Osteoblast (primary cell): ENCODE measurements around the gene CFAP99. TPM values are rescaled to one million over a fixed set of nuclear protein-coding genes. Genes with fewer than 3 reads are reported as not detected.
"Not testable (repeated sequence)": the region's sequence is repeated elsewhere in the genome, so short reads cannot be mapped to it uniquely, and the experiment has no call there.

Experiments used
- DNase-seq: peaks from one replicate; pipeline ENCODE4 v3.0.0; 2011; ENCODE audit warnings: low spot score, mixed read lengths; ENCODE audit not compliant: insufficient read length; ENCODE audit errors: missing footprints
- H2AFZ ChIP-seq: 2 replicates; pipeline ENCODE4 v1.6.0; 2011; ENCODE audit warnings: mild to moderate bottlenecking, low read length
- H3K27ac ChIP-seq: 2 replicates; pipeline ENCODE4 v1.5.1; 2011; ENCODE audit warnings: mild to moderate bottlenecking, low read depth, low read length, moderate library complexity
- H3K27me3 ChIP-seq: 2 replicates; pipeline ENCODE4 v1.6.0; 2012; ENCODE audit warnings: mild to moderate bottlenecking, control low read depth, inconsistent platforms, low read length, moderate library complexity; ENCODE audit not compliant: insufficient read depth
- H3K36me3 ChIP-seq: 2 replicates; pipeline ENCODE4 v1.5.1; 2011; ENCODE audit warnings: mild to moderate bottlenecking, low read length, control low read depth, moderate library complexity; ENCODE audit not compliant: insufficient read depth
- H3K4me1 ChIP-seq: 2 replicates; pipeline ENCODE4 v1.5.1; 2011; ENCODE audit warnings: mild to moderate bottlenecking, low read length, control low read depth, moderate library complexity; ENCODE audit not compliant: insufficient read depth
- H3K4me2 ChIP-seq: 2 replicates; pipeline ENCODE4 v1.6.0; 2011; ENCODE audit warnings: mild to moderate bottlenecking, low read length; ENCODE audit not compliant: insufficient read depth
- H3K4me3 ChIP-seq: fragments of 200-600 bp; sonication (generic); 3 replicates; pipeline ENCODE4 v1.5.1; 2012; ENCODE audit warnings: mild to moderate bottlenecking, low read length, inconsistent platforms; ENCODE audit not compliant: insufficient read depth
- H3K79me2 ChIP-seq: 2 replicates; pipeline ENCODE4 v1.6.0; 2012; ENCODE audit warnings: mild to moderate bottlenecking, low read length, control low read depth, inconsistent platforms; ENCODE audit not compliant: insufficient read depth
- H3K9me3 ChIP-seq: 2 replicates; pipeline ENCODE4 v1.5.1; 2011; ENCODE audit warnings: low read depth, low read length, control low read depth
- H4K20me1 ChIP-seq: 2 replicates; pipeline ENCODE4 v1.6.0; 2012; ENCODE audit warnings: mild to moderate bottlenecking, low read length, control low read depth; ENCODE audit not compliant: insufficient read depth
- total RNA-seq: library from RNA; depleted of rRNA; stranded (reverse); fragments of >200 nt; gene quantifications from 2 replicates; pipeline ENCODE4 v1.2.3, GENCODE V29; 2012
- TF ChIP-seq, protein P1 (sequence below): IDR thresholded peaks from 2 replicates; pipeline ENCODE4 v1.5.1; 2011; ENCODE audit warnings: mild to moderate bottlenecking, low read depth, low read length, moderate library complexity; ENCODE audit errors: extremely low read depth

CFAP99 gene
- total RNA-seq, 1 donor, result under 0.01 TPM

DNA sequence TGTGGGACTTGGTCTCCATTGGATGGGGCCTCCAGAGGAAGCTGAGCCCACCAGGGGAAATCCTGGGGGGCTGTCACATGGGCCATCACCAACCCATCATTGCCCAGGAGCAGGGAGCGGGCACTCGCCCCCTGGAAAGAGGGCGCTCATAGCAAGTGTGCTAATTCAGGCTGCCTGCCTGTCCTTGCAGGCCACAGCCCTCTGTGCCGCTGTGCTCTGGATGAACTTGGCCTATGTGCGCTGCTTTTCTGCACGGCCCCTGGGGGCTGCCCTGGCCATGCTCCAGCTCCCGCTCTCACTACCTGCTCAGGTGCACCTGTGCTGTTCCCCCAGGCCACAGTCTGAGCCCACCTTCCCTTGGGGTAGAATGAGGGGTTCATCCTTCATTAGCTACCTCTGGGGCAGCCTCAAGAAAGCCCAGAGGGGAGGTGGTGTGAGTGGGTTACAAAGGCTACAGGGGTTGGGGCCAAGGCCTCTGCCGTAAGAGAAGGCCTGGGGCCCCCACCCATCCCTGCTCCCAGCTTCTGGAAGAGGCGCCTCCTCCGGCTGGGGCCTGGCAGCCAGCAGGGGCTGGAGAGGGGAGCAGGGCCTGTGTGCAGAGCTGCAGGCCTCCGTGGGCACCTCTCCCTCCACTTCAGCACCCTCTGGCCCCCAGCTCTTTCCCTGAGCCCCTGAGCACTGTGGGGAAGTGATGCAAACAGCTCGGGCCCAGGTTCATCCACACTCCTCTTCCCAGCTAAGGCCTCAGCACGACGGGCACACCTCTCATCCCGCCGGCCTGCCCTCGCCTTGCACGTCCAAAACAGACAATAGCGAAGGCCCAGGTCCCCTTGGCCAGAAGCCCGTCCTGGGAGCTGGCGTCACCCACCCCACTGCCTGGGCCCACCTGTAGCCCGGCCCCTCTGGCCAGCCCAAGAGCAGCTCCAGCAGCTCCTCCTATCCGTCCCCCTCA lies 8.9 kb downstream of the CFAP99 start:
- no peaks in the 10 kb centered on the region for H3K36me3 ChIP-seq
- H3K4me2 ChIP-seq, result no peak overlapping the region
- peaks cover 2% of the 10 kb centered on the region for H3K9me3 ChIP-seq
- H3K4me1 ChIP-seq, result no peaks in the 10 kb centered on the region
- no peaks in the 10 kb centered on the region for H3K79me2 ChIP-seq
- peaks cover 5% of the 10 kb centered on the region for H3K27me3 ChIP-seq
- H3K27ac ChIP-seq, result no peak overlapping the region
- peaks cover 6% of the 10 kb centered on the region for H4K20me1 ChIP-seq
- H3K4me3 ChIP-seq, result no peak overlapping the region
- no peak overlapping the region for H2AFZ ChIP-seq
- TF ChIP-seq, protein P1, sequence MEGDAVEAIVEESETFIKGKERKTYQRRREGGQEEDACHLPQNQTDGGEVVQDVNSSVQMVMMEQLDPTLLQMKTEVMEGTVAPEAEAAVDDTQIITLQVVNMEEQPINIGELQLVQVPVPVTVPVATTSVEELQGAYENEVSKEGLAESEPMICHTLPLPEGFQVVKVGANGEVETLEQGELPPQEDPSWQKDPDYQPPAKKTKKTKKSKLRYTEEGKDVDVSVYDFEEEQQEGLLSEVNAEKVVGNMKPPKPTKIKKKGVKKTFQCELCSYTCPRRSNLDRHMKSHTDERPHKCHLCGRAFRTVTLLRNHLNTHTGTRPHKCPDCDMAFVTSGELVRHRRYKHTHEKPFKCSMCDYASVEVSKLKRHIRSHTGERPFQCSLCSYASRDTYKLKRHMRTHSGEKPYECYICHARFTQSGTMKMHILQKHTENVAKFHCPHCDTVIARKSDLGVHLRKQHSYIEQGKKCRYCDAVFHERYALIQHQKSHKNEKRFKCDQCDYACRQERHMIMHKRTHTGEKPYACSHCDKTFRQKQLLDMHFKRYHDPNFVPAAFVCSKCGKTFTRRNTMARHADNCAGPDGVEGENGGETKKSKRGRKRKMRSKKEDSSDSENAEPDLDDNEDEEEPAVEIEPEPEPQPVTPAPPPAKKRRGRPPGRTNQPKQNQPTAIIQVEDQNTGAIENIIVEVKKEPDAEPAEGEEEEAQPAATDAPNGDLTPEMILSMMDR, result no peak
- no peak for DNase-seq

DNA sequence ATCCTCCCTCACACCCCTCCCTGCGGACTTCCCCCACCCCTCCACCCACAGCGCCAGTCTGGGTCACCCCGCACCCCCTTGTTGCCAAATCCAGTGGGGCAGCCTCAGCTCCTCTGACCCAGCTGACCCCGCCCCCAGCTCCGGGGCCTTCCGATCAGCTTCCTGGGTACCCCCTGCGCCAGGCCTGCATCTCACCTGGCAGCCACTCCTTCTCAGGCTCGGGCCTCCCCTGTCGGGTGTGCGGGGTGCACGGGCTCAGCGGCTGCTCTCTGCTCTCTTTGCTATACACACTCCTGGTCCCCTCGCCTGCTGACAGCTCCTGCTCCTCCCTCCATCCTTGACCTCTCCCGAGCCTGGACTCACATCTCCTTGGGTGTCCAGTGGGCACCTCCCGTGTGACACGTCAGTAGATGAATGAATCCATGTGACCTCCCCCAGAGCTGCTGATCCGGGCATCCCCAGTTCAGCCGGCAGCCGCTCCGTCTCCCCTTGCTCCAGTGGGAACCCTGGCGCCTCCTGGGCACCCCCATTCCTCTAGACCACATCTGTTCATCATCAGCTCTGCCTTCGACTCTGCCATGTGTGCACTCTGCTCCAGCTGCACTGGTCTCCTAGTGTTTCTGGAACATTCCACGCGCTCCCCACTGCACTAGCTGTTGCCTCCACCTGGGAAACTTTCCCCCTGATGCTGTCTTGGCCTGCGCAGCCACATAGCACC lies 9.9 kb downstream of the CFAP99 start:
- Histone ChIP-seq H3K27me3 (no peaks in the 10 kb centered on the region), H3K4me3 (no peak overlapping the region), H2AFZ (no peak overlapping the region), H3K9me3 (peaks cover 2% of the 10 kb centered on the region), H3K4me2 (no peak overlapping the region), H3K27ac (no peak overlapping the region), H3K4me1 (peaks cover 8% of the 10 kb centered on the region), H3K79me2 (no peaks in the 10 kb centered on the region), H3K36me3 (no peaks in the 10 kb centered on the region), H4K20me1 (peaks cover 6% of the 10 kb centered on the region)
- peak; percentile 69 for DNase-seq
- TF ChIP-seq, protein P1, result no peak

DNA sequence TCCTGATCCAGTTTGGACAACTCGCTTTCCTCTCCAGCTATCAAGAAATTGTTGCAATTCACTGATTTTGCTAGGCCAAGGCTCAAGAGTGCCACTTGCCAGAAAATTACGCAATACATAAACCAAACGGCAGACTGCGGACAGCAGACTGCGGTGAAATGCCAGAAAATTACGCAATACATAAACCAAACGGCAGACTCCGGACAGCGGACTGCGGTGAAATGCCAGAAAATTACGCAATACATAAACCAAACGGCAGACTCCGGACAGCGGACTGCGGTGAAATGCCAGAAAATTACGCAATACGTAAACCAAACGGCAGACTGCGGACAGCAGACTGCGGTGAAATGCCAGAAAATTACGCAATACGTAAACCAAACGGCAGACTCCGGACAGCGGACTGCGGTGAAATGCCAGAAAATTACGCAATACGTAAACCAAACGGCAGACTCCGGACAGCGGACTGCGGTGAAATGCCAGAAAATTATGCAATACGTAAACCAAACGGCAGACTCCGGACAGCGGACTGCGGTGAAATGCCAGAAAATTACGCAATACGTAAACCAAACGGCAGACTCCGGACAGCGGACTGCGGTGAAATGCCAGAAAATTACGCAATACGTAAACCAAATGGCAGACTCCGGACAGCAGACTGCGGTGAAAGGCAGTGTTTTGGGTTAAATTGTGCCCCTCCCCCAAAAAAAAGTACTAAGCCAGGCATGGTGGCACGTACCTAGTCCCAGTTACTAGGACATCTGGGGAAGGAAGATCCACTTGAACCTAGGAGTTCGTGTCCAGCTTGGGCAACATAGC lies 11.4 kb downstream of the CFAP99 start:
- not testable (repeated sequence) for H3K36me3 ChIP-seq, H3K4me2 ChIP-seq, H3K27me3 ChIP-seq, H3K4me1 ChIP-seq, H3K79me2 ChIP-seq, DNase-seq, H3K9me3 ChIP-seq, H3K4me3 ChIP-seq, H2AFZ ChIP-seq, H3K27ac ChIP-seq, H4K20me1 ChIP-seq

DNA sequence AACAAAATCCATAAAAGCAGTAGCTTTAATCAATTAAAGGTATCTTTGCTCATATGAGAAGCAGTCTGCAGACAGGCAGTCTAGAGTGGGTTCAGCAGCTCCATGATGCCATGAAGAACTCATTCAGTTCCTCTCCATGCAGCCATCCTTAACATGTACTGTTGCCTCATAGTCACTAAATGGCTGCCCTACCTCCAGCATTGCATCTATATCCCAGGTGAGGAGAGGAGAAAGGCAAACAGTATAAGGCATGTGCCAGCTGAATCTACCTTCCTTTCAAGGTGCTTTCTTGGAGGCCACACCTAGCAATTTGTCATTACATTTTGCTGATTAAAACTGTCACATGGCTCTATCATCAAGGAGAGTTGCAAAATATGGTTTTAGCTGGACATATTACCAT lies 13.2 kb downstream of the CFAP99 start:
- H3K9me3 ChIP-seq, result peaks cover 2% of the 10 kb centered on the region
- H2AFZ ChIP-seq, result no peak overlapping the region
- no peaks in the 10 kb centered on the region for H3K79me2 ChIP-seq
- H3K27ac ChIP-seq, result no peak overlapping the region
- H3K4me3 ChIP-seq, result no peak overlapping the region
- no peaks in the 10 kb centered on the region for H3K36me3 ChIP-seq
- no peak for DNase-seq
- no peaks in the 10 kb centered on the region for H3K27me3 ChIP-seq
- peaks cover 8% of the 10 kb centered on the region for H3K4me1 ChIP-seq
- H4K20me1 ChIP-seq, result peaks cover 6% of the 10 kb centered on the region
- H3K4me2 ChIP-seq, result no peak overlapping the region
- TF ChIP-seq, protein P1, result no peak
